K562 (cell line): ENCODE measurements around the gene SPATS1. TPM values are rescaled to one million over a fixed set of nuclear protein-coding genes. Genes with fewer than 3 reads are reported as not detected.

Source experiments
- EP300 ChIP-seq: IDR thresholded peaks from 2 replicates; pipeline ENCODE4 v1.6.1; 2012; ENCODE audit warnings: low read length, improper control_type of control experiment
- POLR2AphosphoS5 ChIP-seq: IDR thresholded peaks from 2 replicates; pipeline ENCODE4 v1.6.1; 2011; ENCODE audit warnings: mild to moderate bottlenecking, low read depth, low read length, moderate library complexity; ENCODE audit not compliant: control insufficient read depth, insufficient read depth
- TGIF2 ChIP-seq: sonication (generic); formaldehyde crosslinking; IDR thresholded peaks from 2 replicates; pipeline ENCODE4 v1.8.1; 2022; ENCODE audit warnings: mild to moderate bottlenecking, missing genetic modification reagents, moderate library complexity
- ZNF133 ChIP-seq: fragments of 250-450 bp; sonication (Bioruptor Pico); IDR thresholded peaks from 2 replicates; pipeline ENCODE4 v1.4.0; 2020; ENCODE audit warnings: mild to moderate bottlenecking
- polyA plus RNA-seq, 8 experiments: library from polyadenylated mRNA; depleted of rRNA in 4 of 8; stranded (reverse) in 5 of 8; unstranded in 3 of 8; fragments of >200 nt; fragmentation: Nextera tagmentation in 2 of 8; fragmentation: Illumina TruSeq in 1 of 8; extraction: Ambion mirVana in 2 of 8; extraction: Trizol in 1 of 8; gene quantifications; 2 replicates each; pipeline versions ENCODE4 v1.2.1 to v1.2.3, GENCODE V29; 2011 to 2014; ENCODE audit warnings: inconsistent platforms in 1 of 8, missing spikeins in 1 of 8
- total RNA-seq, 7 experiments: library from RNA; depleted of rRNA in 6 of 7; stranded (reverse); fragments of >200 nt in 6 of 7; fragmentation: Illumina TruSeq in 2 of 7; extraction: Trizol in 2 of 7; gene quantifications; 2 replicates each; pipeline versions ENCODE4 v1.2.1 to v1.2.3, GENCODE V29; 2011 to 2021; ENCODE audit warnings: low replicate concordance in 1 of 7
- TF ChIP-seq, protein P1 (sequence below): sonication (generic); formaldehyde crosslinking; IDR thresholded peaks from 2 replicates; pipeline ENCODE4 v1.8.0; 2022; ENCODE audit warnings: mild to moderate bottlenecking, missing genetic modification reagents
- TF ChIP-seq, protein P2 (sequence below), 2 experiments: fragments of 150-350 bp in 1 of 2; IDR thresholded peaks; 2 replicates each; pipeline ENCODE4 v1.6.1; 2012 to 2016; ENCODE audit warnings: low read depth in 2 of 2, low read length in 2 of 2, mild to moderate bottlenecking in 1 of 2, moderate library complexity in 1 of 2
- TF ChIP-seq, protein P3 (sequence below): fragments of 250-450 bp; sonication (Bioruptor Pico); IDR thresholded peaks from 2 replicates; pipeline ENCODE4 v1.5.0; 2020; ENCODE audit warnings: mild to moderate bottlenecking

SPATS1 gene
- total and polyA plus RNA-seq, 9 of the 15 experiments (the other 6 are each of a cell fraction or from before 2014, with no cell fraction given): not detected

DNA sequence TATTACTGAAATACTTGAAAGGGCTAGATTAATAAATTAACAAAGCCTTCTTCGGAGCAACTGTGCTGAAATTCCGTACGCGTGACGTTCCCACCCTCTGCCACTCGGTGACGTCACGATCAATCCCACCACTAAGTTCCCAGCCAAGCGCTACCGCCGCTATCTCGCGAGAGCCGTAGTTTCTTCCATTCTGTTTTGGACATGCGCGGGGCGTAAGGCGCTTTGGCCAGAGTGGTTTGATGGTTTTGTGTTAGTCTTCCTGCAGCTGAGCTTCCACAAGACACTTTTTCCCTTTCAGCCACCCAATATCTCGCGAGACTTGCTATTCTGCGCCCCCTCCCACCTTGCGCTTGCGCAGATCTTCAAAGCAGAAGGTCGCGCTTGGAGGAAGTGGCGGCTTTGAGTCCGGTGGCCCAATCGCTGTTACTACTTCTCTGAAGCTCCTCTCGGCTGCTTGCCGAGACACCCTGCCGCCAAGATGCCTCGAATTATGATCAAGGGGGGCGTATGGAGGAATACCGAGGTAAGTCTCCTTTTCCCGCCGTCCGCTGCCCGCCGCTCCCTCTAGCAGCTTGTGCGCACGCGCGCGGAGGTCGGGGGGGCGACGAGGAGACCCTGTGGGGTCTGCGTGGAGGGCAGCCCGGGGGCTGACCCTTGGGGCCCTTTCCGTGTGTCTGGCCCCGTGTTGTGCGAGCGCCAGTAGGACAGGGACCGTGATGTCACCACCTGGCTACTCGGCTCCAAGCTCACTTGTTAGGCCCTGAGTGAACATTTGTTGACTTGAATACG, 45.1 kb downstream of the SPATS1 start, which contains the start of gene CDC5L (continued):
- TF ChIP-seq, protein P1, sequence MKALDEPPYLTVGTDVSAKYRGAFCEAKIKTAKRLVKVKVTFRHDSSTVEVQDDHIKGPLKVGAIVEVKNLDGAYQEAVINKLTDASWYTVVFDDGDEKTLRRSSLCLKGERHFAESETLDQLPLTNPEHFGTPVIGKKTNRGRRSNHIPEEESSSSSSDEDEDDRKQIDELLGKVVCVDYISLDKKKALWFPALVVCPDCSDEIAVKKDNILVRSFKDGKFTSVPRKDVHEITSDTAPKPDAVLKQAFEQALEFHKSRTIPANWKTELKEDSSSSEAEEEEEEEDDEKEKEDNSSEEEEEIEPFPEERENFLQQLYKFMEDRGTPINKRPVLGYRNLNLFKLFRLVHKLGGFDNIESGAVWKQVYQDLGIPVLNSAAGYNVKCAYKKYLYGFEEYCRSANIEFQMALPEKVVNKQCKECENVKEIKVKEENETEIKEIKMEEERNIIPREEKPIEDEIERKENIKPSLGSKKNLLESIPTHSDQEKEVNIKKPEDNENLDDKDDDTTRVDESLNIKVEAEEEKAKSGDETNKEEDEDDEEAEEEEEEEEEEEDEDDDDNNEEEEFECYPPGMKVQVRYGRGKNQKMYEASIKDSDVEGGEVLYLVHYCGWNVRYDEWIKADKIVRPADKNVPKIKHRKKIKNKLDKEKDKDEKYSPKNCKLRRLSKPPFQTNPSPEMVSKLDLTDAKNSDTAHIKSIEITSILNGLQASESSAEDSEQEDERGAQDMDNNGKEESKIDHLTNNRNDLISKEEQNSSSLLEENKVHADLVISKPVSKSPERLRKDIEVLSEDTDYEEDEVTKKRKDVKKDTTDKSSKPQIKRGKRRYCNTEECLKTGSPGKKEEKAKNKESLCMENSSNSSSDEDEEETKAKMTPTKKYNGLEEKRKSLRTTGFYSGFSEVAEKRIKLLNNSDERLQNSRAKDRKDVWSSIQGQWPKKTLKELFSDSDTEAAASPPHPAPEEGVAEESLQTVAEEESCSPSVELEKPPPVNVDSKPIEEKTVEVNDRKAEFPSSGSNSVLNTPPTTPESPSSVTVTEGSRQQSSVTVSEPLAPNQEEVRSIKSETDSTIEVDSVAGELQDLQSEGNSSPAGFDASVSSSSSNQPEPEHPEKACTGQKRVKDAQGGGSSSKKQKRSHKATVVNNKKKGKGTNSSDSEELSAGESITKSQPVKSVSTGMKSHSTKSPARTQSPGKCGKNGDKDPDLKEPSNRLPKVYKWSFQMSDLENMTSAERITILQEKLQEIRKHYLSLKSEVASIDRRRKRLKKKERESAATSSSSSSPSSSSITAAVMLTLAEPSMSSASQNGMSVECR (CRISPR knock-in tag): peak; percentile 87
- TF ChIP-seq EP300 (0 out of 2 replicates have a peak, but pooled peaks have one; percentile 11), POLR2AphosphoS5 (peak; percentile 95), ZNF133 (CRISPR knock-in tag) (no peak), TGIF2 (CRISPR knock-in tag) (no peak)
- TF ChIP-seq, protein P2, sequence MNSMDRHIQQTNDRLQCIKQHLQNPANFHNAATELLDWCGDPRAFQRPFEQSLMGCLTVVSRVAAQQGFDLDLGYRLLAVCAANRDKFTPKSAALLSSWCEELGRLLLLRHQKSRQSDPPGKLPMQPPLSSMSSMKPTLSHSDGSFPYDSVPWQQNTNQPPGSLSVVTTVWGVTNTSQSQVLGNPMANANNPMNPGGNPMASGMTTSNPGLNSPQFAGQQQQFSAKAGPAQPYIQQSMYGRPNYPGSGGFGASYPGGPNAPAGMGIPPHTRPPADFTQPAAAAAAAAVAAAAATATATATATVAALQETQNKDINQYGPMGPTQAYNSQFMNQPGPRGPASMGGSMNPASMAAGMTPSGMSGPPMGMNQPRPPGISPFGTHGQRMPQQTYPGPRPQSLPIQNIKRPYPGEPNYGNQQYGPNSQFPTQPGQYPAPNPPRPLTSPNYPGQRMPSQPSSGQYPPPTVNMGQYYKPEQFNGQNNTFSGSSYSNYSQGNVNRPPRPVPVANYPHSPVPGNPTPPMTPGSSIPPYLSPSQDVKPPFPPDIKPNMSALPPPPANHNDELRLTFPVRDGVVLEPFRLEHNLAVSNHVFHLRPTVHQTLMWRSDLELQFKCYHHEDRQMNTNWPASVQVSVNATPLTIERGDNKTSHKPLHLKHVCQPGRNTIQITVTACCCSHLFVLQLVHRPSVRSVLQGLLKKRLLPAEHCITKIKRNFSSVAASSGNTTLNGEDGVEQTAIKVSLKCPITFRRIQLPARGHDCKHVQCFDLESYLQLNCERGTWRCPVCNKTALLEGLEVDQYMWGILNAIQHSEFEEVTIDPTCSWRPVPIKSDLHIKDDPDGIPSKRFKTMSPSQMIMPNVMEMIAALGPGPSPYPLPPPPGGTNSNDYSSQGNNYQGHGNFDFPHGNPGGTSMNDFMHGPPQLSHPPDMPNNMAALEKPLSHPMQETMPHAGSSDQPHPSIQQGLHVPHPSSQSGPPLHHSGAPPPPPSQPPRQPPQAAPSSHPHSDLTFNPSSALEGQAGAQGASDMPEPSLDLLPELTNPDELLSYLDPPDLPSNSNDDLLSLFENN (IDR thresholded peaks at IDR 0.05; ENCODE audit: low read depth in 2 of 2, low read length in 2 of 2): 0 out of 4 replicates have a peak, but pooled peaks of 1 of the 2 experiments have one; percentile 59
- TF ChIP-seq, protein P3, sequence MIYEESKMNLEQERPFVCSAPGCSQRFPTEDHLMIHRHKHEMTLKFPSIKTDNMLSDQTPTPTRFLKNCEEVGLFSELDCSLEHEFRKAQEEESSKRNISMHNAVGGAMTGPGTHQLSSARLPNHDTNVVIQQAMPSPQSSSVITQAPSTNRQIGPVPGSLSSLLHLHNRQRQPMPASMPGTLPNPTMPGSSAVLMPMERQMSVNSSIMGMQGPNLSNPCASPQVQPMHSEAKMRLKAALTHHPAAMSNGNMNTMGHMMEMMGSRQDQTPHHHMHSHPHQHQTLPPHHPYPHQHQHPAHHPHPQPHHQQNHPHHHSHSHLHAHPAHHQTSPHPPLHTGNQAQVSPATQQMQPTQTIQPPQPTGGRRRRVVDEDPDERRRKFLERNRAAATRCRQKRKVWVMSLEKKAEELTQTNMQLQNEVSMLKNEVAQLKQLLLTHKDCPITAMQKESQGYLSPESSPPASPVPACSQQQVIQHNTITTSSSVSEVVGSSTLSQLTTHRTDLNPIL: no peak
